ENCODE results near the gene ZNF41.
"Not testable (repeated sequence)": the region's sequence is repeated elsewhere in the genome, so short reads cannot be mapped to it uniquely, and the experiment has no call there.

Gene ZNF41

GRCh38 chrX:47482512-47483305 is at the start of gene ZNF41:
TSS of gene ZNF41 (minus strand) at chrX:47483222. CDS start at chrX:47467481, 15,741 bp downstream.
- DNase-seq, result peak; percentile 61

GRCh38 chrX:47530049-47530448 is 47.0 kb upstream of the ZNF41 start:
- DNase-seq, result no peak

- no peak for DNase-seq
Observed at GRCh38 chrX:47529548-47529947, 46.5 kb upstream of the ZNF41 start.

GRCh38 chrX:47523713-47524166 is 40.7 kb upstream of the ZNF41 start:
- DNase-seq, result no peak

GRCh38 chrX:47523297-47523696 is 40.3 kb upstream of the ZNF41 start:
- DNase-seq, result peak; percentile 57

GRCh38 chrX:47518144-47518543 is 35.1 kb upstream of the ZNF41 start:
- no peak for DNase-seq

GRCh38 chrX:47515941-47516665 is 33.1 kb upstream of the ZNF41 start:
- no peak for DNase-seq

- no peak for DNase-seq
Observed at GRCh38 chrX:47514533-47515235, 31.7 kb upstream of the ZNF41 start.

GRCh38 chrX:47513034-47513965 is 30.3 kb upstream of the ZNF41 start:
- DNase-seq, result peak; percentile 3

GRCh38 chrX:47512383-47512782 is 29.4 kb upstream of the ZNF41 start:
- DNase-seq, result not testable (repeated sequence)

- no peak for DNase-seq
Observed at GRCh38 chrX:47507153-47507867, 24.3 kb upstream of the ZNF41 start.

GRCh38 chrX:47503151-47503550 is 20.1 kb upstream of the ZNF41 start:
- no peak for DNase-seq

GRCh38 chrX:47502316-47503125 is 19.5 kb upstream of the ZNF41 start:
- no peak for DNase-seq

- DNase-seq, result no peak
Observed at GRCh38 chrX:47501226-47502074, 18.4 kb upstream of the ZNF41 start.

- DNase-seq, result no peak
Observed at GRCh38 chrX:47500554-47500953, 17.5 kb upstream of the ZNF41 start.

GRCh38 chrX:47499293-47499692 is 16.3 kb upstream of the ZNF41 start:
- DNase-seq, result no peak

GRCh38 chrX:47498411-47498810 is 15.4 kb upstream of the ZNF41 start:
- DNase-seq, result no peak

- DNase-seq, result no peak
Observed at GRCh38 chrX:47497271-47497888, 14.4 kb upstream of the ZNF41 start.

- DNase-seq, result not testable (repeated sequence)
Observed at GRCh38 chrX:47492133-47492532, 9.1 kb upstream of the ZNF41 start.
